A673 (cell line): ENCODE results near the gene THOC5. TPM values are rescaled to one million over a fixed set of nuclear protein-coding genes. Genes with fewer than 3 reads are reported as not detected.
"Not testable (repeated sequence)": the region's sequence is repeated elsewhere in the genome, so short reads cannot be mapped to it uniquely, and the experiment has no call there.

Experiments
- BruUV-seq: library from RNA; stranded (reverse); fragments of 400-500 nt; replicated peaks from 2 replicates; lab custom pipeline; 2021; lab: Mats Ljungman, UMichigan
- CTCF ChIA-PET: fragments of 300-600 bp; sonication (Branson Sonifier 250); formaldehyde crosslinking; loops from one replicate; lab custom pipeline; 2022; ENCODE audit warnings: antibody characterized with exemption; lab: Charles Lee
- POLR2A ChIA-PET: fragments of 300-600 bp; sonication (Branson Sonifier 250); formaldehyde crosslinking; loops from one replicate; lab custom pipeline; 2022; ENCODE audit warnings: antibody characterized with exemption; ENCODE audit not compliant: low non-redundant PET; lab: Charles Lee
- DNase-seq: peaks from one replicate; pipeline ENCODE4 v3.0.0-alpha.2; 2015; ENCODE audit warnings: low spot score
- H3K27ac ChIP-seq: fragments of 200-600 bp; sonication (generic); 2 replicates; pipeline ENCODE4 v1.5.1; 2016; ENCODE audit warnings: mixed run types, low read depth, mild to moderate bottlenecking, mixed read lengths, antibody characterized with exemption, low read length; ENCODE audit not compliant: poor library complexity, severe bottlenecking
- H3K27me3 ChIP-seq: fragments of 200-600 bp; sonication (generic); replicated peaks from 2 replicates; pipeline ENCODE4 v1.6.1; 2017; ENCODE audit warnings: mixed run types, low read depth, mild to moderate bottlenecking, mixed read lengths, antibody characterized with exemption, low read length; ENCODE audit not compliant: insufficient read depth, poor library complexity
- H3K36me3 ChIP-seq: fragments of 200-600 bp; sonication (generic); 2 replicates; pipeline ENCODE4 v1.6.1; 2016; ENCODE audit warnings: mixed run types, mild to moderate bottlenecking, mixed read lengths, antibody characterized with exemption, low read length; ENCODE audit not compliant: insufficient read depth, poor library complexity, severe bottlenecking
- H3K4me1 ChIP-seq: fragments of 200-600 bp; sonication (generic); 2 replicates; pipeline ENCODE4 v1.6.1; 2017; ENCODE audit warnings: mixed run types, mild to moderate bottlenecking, mixed read lengths, antibody characterized with exemption, low read length; ENCODE audit not compliant: insufficient read depth, poor library complexity, severe bottlenecking
- H3K4me3 ChIP-seq: fragments of 200-600 bp; sonication (generic); 2 replicates; pipeline ENCODE4 v1.5.1; 2016; ENCODE audit warnings: low read depth, mixed run types, mild to moderate bottlenecking, mixed read lengths, low read length; ENCODE audit not compliant: poor library complexity, severe bottlenecking
- H3K9me3 ChIP-seq: fragments of 200-600 bp; sonication (generic); 2 replicates; pipeline ENCODE4 v1.6.1; 2016; ENCODE audit warnings: mixed run types, low read depth, mild to moderate bottlenecking, mixed read lengths, antibody characterized with exemption, low read length; ENCODE audit not compliant: poor library complexity, severe bottlenecking
- CTCF ChIP-seq: fragments of 300-800, 200-600 bp; sonication (generic); conservative IDR thresholded peaks from 2 replicates; pipeline ENCODE4 v1.5.1; 2017; ENCODE audit warnings: low read depth, mild to moderate bottlenecking, antibody characterized with exemption, low read length, moderate library complexity, mixed read lengths
- EZH2 ChIP-seq: fragments of 200-600 bp; sonication (generic); IDR thresholded peaks from 2 replicates; pipeline ENCODE4 v1.6.1; 2017; ENCODE audit warnings: borderline replicate concordance, low read depth, mild to moderate bottlenecking, mixed read lengths, antibody characterized with exemption, low read length; ENCODE audit not compliant: poor library complexity, severe bottlenecking
- intact Hi-C: fragments of 100-400 bp; cut with micrococcal nuclease; formaldehyde crosslinking; loops from one replicate; pipeline ENCODE4 v1.10.0; 2022; ENCODE audit not compliant: unreplicated experiment
- total RNA-seq: library from RNA; stranded (reverse); gene quantifications from 2 replicates; pipeline ENCODE4 v1.2.3, GENCODE V29; 2021

The THOC5 gene
- total RNA-seq, 1 experiment from 2014 or later = 101 TPM

- DNase-seq = no peak
- H3K27ac ChIP-seq = no peak overlapping the region
- no peaks in the 10 kb centered on the region for H3K27me3 ChIP-seq
- no peaks in the 10 kb centered on the region for H3K4me1 ChIP-seq
- no TSS peak for BruUV-seq
- H3K9me3 ChIP-seq = no peaks in the 10 kb centered on the region
- no peak for TF ChIP-seq EZH2
- no peak for TF ChIP-seq CTCF
- H3K4me3 ChIP-seq = no peak overlapping the region
- ChIA-PET POLR2A (no interaction called here), CTCF (no interaction called here)
- intact Hi-C loops = no loop called here
- H3K36me3 ChIP-seq = no peaks in the 10 kb centered on the region
These were observed 42.9 kb upstream of the THOC5 start for GRCh38 chr22:29596408-29596807.

GRCh38 chr22:29594447-29594846 is 40.9 kb upstream of the THOC5 start:
- CTCF ChIA-PET, H3K4me3 ChIP-seq, H3K9me3 ChIP-seq, BruUV-seq, H3K27me3 ChIP-seq, DNase-seq, POLR2A ChIA-PET, H3K4me1 ChIP-seq, H3K27ac ChIP-seq, H3K36me3 ChIP-seq, intact Hi-C loops: not testable (repeated sequence)

GRCh38 chr22:29593923-29594322 is 40.4 kb upstream of the THOC5 start:
- H3K27me3 ChIP-seq = no peaks in the 10 kb centered on the region
- H3K27ac ChIP-seq = no peak overlapping the region
- intact Hi-C loops = no loop called here
- H3K4me1 ChIP-seq = no peaks in the 10 kb centered on the region
- no peak for DNase-seq
- no peaks in the 10 kb centered on the region for H3K36me3 ChIP-seq
- no TSS peak for BruUV-seq
- H3K9me3 ChIP-seq = no peaks in the 10 kb centered on the region
- ChIA-PET CTCF (no interaction called here), POLR2A (no interaction called here)
- H3K4me3 ChIP-seq = no peak overlapping the region
- TF ChIP-seq CTCF = no peak
- TF ChIP-seq EZH2 = no peak

GRCh38 chr22:29587938-29588699 is 34.6 kb upstream of the THOC5 start:
- ChIA-PET CTCF (interaction anchor here (0.6 to 0.7 kb wide), 2 partner anchors 219 to 648 kb away, joined by 3 to 5 read pairs; no protein-coding TSS in a partner anchor), POLR2A (interaction anchor here (0.6 to 0.7 kb wide), 2 partner anchors 57 to 112 kb away, joined by 9 to 10 read pairs; no protein-coding TSS in a partner anchor)
- BruUV-seq = no TSS peak
- Histone ChIP-seq H3K9me3 (no peaks in the 10 kb centered on the region), H3K4me1 (no peaks in the 10 kb centered on the region), H3K4me3 (no peak overlapping the region), H3K36me3 (no peaks in the 10 kb centered on the region), H3K27me3 (no peaks in the 10 kb centered on the region), H3K27ac (no peak overlapping the region)
- intact Hi-C loops = no loop called here
- peak; percentile 26 for DNase-seq
- TF ChIP-seq CTCF (no peak), EZH2 (no peak)

GRCh38 chr22:29586193-29586705 is 32.7 kb upstream of the THOC5 start:
- BruUV-seq, H3K27me3 ChIP-seq, DNase-seq, H3K4me1 ChIP-seq, H3K4me3 ChIP-seq, intact Hi-C loops, H3K9me3 ChIP-seq, H3K36me3 ChIP-seq, CTCF ChIA-PET, H3K27ac ChIP-seq: not testable (repeated sequence)
- POLR2A ChIA-PET = interaction anchor here (0.6 kb wide), 1 partner anchor 54 kb away, joined by 3 read pairs; no protein-coding TSS in a partner anchor
